ENCODE results near the gene DYNC1H1. TPM values are rescaled to one million over a fixed set of nuclear protein-coding genes. Genes with fewer than 3 reads are reported as not detected.

Gene DYNC1H1
- total and polyA plus RNA-seq, 2 experiments from 2014 or later: 141 to 405 TPM

GRCh38 chr14:102007916-102008418, 43.6 kb downstream of the DYNC1H1 start:
- no peak overlapping the region for H3K4me2 ChIP-seq
- DNase-seq (ENCODE audit: low spot score): no peak
- no peak overlapping the region for H3K4me3 ChIP-seq
- no peaks in the 10 kb centered on the region for H3K9me2 ChIP-seq (replicated peaks; ENCODE audit: insufficient read depth)
- peaks cover 2% of the 10 kb centered on the region for H3K36me3 ChIP-seq (replicated peaks; ENCODE audit: insufficient read depth, low read depth)
- no peaks in the 10 kb centered on the region for H3K9me3 ChIP-seq (ENCODE audit: low read depth)
- H3K79me2 ChIP-seq: no peaks in the 10 kb centered on the region
- no peaks in the 10 kb centered on the region for H3K4me1 ChIP-seq (ENCODE audit: insufficient read depth)
- no peaks in the 10 kb centered on the region for H4K20me1 ChIP-seq (ENCODE audit: insufficient read depth, poor library complexity, severe bottlenecking)
- TF ChIP-seq CTCF (IDR thresholded peaks at IDR 0.05; ENCODE audit: poor library complexity) (no peak), EZH2phosphoT487 (IDR thresholded peaks at IDR 0.05; ENCODE audit: low read depth, severe bottlenecking, unreplicated experiment) (no peak), EZH2 (IDR thresholded peaks at IDR 0.05; ENCODE audit: borderline replicate concordance) (no peak)
- no peaks in the 10 kb centered on the region for H3K27me3 ChIP-seq
- 96% methylated on average over 14 of the region's 14 CpGs for WGBS (ENCODE audit: low lambda C conversion rate, missing lambda C conversion rate)
- no peak overlapping the region for H2AFZ ChIP-seq
- H3K27ac ChIP-seq: no peak overlapping the region

- WGBS (ENCODE audit: low lambda C conversion rate, missing lambda C conversion rate): 94% methylated on average over 8 of the region's 8 CpGs
- TF ChIP-seq EZH2 (IDR thresholded peaks at IDR 0.05; ENCODE audit: borderline replicate concordance) (no peak), EZH2phosphoT487 (IDR thresholded peaks at IDR 0.05; ENCODE audit: low read depth, severe bottlenecking, unreplicated experiment) (no peak), CTCF (IDR thresholded peaks at IDR 0.05; ENCODE audit: poor library complexity) (no peak)
Observed at GRCh38 chr14:102008891-102009290, 44.5 kb downstream of the DYNC1H1 start.

GRCh38 chr14:102011631-102012030, 47.3 kb downstream of the DYNC1H1 start:
- Histone ChIP-seq H4K20me1 (ENCODE audit: insufficient read depth, poor library complexity, severe bottlenecking) (no peaks in the 10 kb centered on the region), H3K36me3 (replicated peaks; ENCODE audit: insufficient read depth, low read depth) (no peaks in the 10 kb centered on the region)

More at GRCh38 chr14:102008891-102009290, 44.5 kb downstream of the DYNC1H1 start:
- H3K4me2 ChIP-seq: no peak overlapping the region
- peaks cover 2% of the 10 kb centered on the region for H3K36me3 ChIP-seq (replicated peaks; ENCODE audit: insufficient read depth, low read depth)
- H3K79me2 ChIP-seq: no peaks in the 10 kb centered on the region
- no peaks in the 10 kb centered on the region for H3K9me2 ChIP-seq (replicated peaks; ENCODE audit: insufficient read depth)
- DNase-seq (ENCODE audit: low spot score): no peak
- H4K20me1 ChIP-seq (ENCODE audit: insufficient read depth, poor library complexity, severe bottlenecking): no peaks in the 10 kb centered on the region
- no peak overlapping the region for H2AFZ ChIP-seq
- no peaks in the 10 kb centered on the region for H3K9me3 ChIP-seq (ENCODE audit: low read depth)
- H3K27me3 ChIP-seq: no peaks in the 10 kb centered on the region
- no peak overlapping the region for H3K27ac ChIP-seq
- no peak overlapping the region for H3K4me3 ChIP-seq
- H3K4me1 ChIP-seq (ENCODE audit: insufficient read depth): no peaks in the 10 kb centered on the region

More at GRCh38 chr14:102011631-102012030, 47.3 kb downstream of the DYNC1H1 start:
- Histone ChIP-seq H3K79me2 (no peaks in the 10 kb centered on the region), H3K27me3 (no peaks in the 10 kb centered on the region), H3K4me1 (ENCODE audit: insufficient read depth) (no peaks in the 10 kb centered on the region), H2AFZ (no peak overlapping the region), H3K4me3 (no peak overlapping the region), H3K9me3 (ENCODE audit: low read depth) (no peaks in the 10 kb centered on the region), H3K9me2 (replicated peaks; ENCODE audit: insufficient read depth) (no peaks in the 10 kb centered on the region), H3K27ac (no peak overlapping the region), H3K4me2 (no peak overlapping the region)
- no peak for TF ChIP-seq CTCF (IDR thresholded peaks at IDR 0.05; ENCODE audit: poor library complexity)
- no peak for TF ChIP-seq EZH2phosphoT487 (IDR thresholded peaks at IDR 0.05; ENCODE audit: low read depth, severe bottlenecking, unreplicated experiment)
- no peak for TF ChIP-seq EZH2 (IDR thresholded peaks at IDR 0.05; ENCODE audit: borderline replicate concordance)
- no peak for DNase-seq (ENCODE audit: low spot score)
- WGBS (ENCODE audit: low lambda C conversion rate, missing lambda C conversion rate): 95% methylated on average over 8 of the region's 8 CpGs

All from hepatocyte (in vitro differentiated cells).